ENCODE results near the gene GRM6. TPM values are rescaled to one million over a fixed set of nuclear protein-coding genes. Genes with fewer than 3 reads are reported as not detected.

The GRM6 gene
- total and polyA plus RNA-seq, 9 of the 15 experiments (the other 6 are each of a cell fraction or from before 2014, with no cell fraction given) = not detected

DNA sequence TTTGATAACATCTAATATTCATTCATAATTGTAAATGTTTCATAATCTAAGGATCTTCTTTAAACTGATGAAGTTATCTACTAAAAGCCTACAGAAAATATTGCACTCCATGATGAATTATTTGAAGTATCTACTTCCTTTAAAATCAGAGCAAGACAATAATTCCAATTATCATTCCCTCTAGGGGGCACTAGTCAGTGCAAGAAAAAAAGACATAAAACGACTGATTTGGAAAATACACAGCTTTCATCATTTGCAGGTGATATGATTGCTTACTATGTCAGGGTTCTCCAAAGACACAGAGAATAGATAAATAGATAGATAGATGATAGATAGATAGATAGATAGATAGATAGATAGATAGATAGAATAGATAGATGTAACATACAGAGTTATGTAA, 13.5 kb upstream of the GRM6 start:
- POLR2A ChIA-PET = no interaction called here
- intact Hi-C loops (cut with micrococcal nuclease) = no loop called here
- H3K4me2 ChIP-seq (ENCODE audit: insufficient read depth, low read length) = no peak overlapping the region
- no peaks in the 10 kb centered on the region for H3K9me3 ChIP-seq (replicated peaks; ENCODE audit: control insufficient read depth, insufficient read depth, low read depth, low read length)
- H3K9ac ChIP-seq (ENCODE audit: insufficient read depth in 1 of 2, low read depth in 2 of 2, low read length in 2 of 2) = no peak overlapping the region
- no peak overlapping the region for H3K4me3 ChIP-seq
- no peaks in the 10 kb centered on the region for H3K36me3 ChIP-seq (ENCODE audit: control insufficient read depth, insufficient read depth, low read length)
- no peak overlapping the region for H2AFZ ChIP-seq (ENCODE audit: low read depth, low read length)
- no peaks in the 10 kb centered on the region for H3K79me2 ChIP-seq (ENCODE audit: control insufficient read depth, insufficient read depth, low read length)
- DNase-seq (ENCODE audit: extremely low read depth in 1 of 4, low spot score in 3 of 4) = no peak
- TF ChIP-seq TEAD4 (IDR thresholded peaks at IDR 0.05; ENCODE audit: low read length) (no peak), TEAD4 (CRISPR knock-in tag; IDR thresholded peaks at IDR 0.05; ENCODE audit: borderline replicate concordance) (no peak), DACH1 (IDR thresholded peaks at IDR 0.05; ENCODE audit: partially characterized antibody) (peak; percentile 61)
- no peaks in the 10 kb centered on the region for H3K27me3 ChIP-seq (ENCODE audit: control insufficient read depth in 2 of 2, insufficient read depth in 2 of 2, low read length in 2 of 2)
- no peak for FAIRE-seq
- no TSS peak for BruUV-seq (replicated peaks)
- CTCF ChIA-PET (ENCODE audit: low intra/inter-chr PET ratio) = no interaction called here
- no peaks in the 10 kb centered on the region for H3K4me1 ChIP-seq (replicated peaks in 1 of 2; ENCODE audit: control insufficient read depth in 2 of 2, insufficient read depth in 2 of 2, low read length in 2 of 2)
- no peak for ATAC-seq
- no peaks in the 10 kb centered on the region for H4K20me1 ChIP-seq (replicated peaks; ENCODE audit: control insufficient read depth, insufficient read depth, low read length)
- in situ Hi-C loops (cut with MboI) = no loop called here
- WGBS (ENCODE audit: insufficient coverage, low coverage, missing lambda C conversion rate) = 0% methylated on average over 1 of the region's 1 CpG
- no peaks in the 10 kb centered on the region for H3K9me1 ChIP-seq (ENCODE audit: control insufficient read depth, insufficient read depth, low read length)
- H3K27ac ChIP-seq (ENCODE audit: extremely low read depth, low read depth, low read length) = no peak overlapping the region

DNA sequence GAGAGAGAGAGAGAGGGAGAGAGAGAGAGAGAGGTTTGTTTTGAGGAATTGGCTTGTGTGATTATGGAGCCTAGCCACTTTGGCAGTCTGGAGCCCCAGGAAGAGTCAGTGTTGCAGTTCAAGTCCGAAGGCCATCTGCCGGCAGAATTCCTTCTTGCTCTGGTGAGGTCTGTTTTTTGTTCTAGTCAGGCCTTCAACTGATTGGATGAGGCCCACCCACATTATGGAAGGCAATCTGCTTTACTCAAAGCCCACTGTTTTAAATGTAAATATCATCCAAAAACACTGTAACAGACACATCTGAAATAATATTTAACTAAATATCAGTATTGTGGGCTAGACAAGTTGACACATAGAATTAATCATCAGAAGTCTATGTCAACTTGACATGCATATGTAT, 11.4 kb upstream of the GRM6 start:
- ChIA-PET POLR2A (no interaction called here), CTCF (ENCODE audit: low intra/inter-chr PET ratio) (no interaction called here)
- 0% methylated on average over 2 of the region's 2 CpGs for WGBS (ENCODE audit: insufficient coverage, low coverage, missing lambda C conversion rate)
- Histone ChIP-seq H3K4me2 (ENCODE audit: insufficient read depth, low read length) (no peak overlapping the region), H3K4me1 (replicated peaks in 1 of 2; ENCODE audit: control insufficient read depth in 2 of 2, insufficient read depth in 2 of 2, low read length in 2 of 2) (no peaks in the 10 kb centered on the region), H3K9me3 (replicated peaks; ENCODE audit: control insufficient read depth, insufficient read depth, low read depth, low read length) (no peaks in the 10 kb centered on the region), H3K36me3 (ENCODE audit: control insufficient read depth, insufficient read depth, low read length) (no peaks in the 10 kb centered on the region), H3K27me3 (ENCODE audit: control insufficient read depth in 2 of 2, insufficient read depth in 2 of 2, low read length in 2 of 2) (no peaks in the 10 kb centered on the region), H2AFZ (ENCODE audit: low read depth, low read length) (no peak overlapping the region), H4K20me1 (replicated peaks; ENCODE audit: control insufficient read depth, insufficient read depth, low read length) (no peaks in the 10 kb centered on the region), H3K79me2 (ENCODE audit: control insufficient read depth, insufficient read depth, low read length) (no peaks in the 10 kb centered on the region), H3K4me3 (no peak overlapping the region), H3K9ac (ENCODE audit: insufficient read depth in 1 of 2, low read depth in 2 of 2, low read length in 2 of 2) (no peak overlapping the region), H3K9me1 (ENCODE audit: control insufficient read depth, insufficient read depth, low read length) (no peaks in the 10 kb centered on the region), H3K27ac (ENCODE audit: extremely low read depth, low read depth, low read length) (no peak overlapping the region)
- in situ Hi-C loops (cut with MboI) = no loop called here
- no peak for ATAC-seq
- DNase-seq (ENCODE audit: extremely low read depth in 1 of 4, low spot score in 3 of 4) = no peak
- intact Hi-C loops (cut with micrococcal nuclease) = no loop called here
- TF ChIP-seq CGGBP1 (CRISPR knock-in tag; IDR thresholded peaks at IDR 0.05) (no peak), ELF2 (CRISPR knock-in tag; IDR thresholded peaks at IDR 0.05) (no peak), ZNF23 (CRISPR knock-in tag; IDR thresholded peaks at IDR 0.05) (no peak), RCOR1 (IDR thresholded peaks at IDR 0.05; ENCODE audit: borderline replicate concordance in 1 of 2, low read depth in 2 of 2, low read length in 2 of 2) (no peak), ZNF134 (CRISPR knock-in tag; conservative IDR thresholded peaks at IDR 0.05) (peak; percentile 97), SP2 (IDR thresholded peaks at IDR 0.05; ENCODE audit: extremely low read depth, low read depth, low read length, poor library complexity, severe bottlenecking) (no peak), CC2D1A (IDR thresholded peaks at IDR 0.05) (no peak), HNRNPH1 (optimal IDR thresholded peaks at IDR 0.05; ENCODE audit: low read depth, low read length) (no peak)
- TF ChIP-seq, protein P1, sequence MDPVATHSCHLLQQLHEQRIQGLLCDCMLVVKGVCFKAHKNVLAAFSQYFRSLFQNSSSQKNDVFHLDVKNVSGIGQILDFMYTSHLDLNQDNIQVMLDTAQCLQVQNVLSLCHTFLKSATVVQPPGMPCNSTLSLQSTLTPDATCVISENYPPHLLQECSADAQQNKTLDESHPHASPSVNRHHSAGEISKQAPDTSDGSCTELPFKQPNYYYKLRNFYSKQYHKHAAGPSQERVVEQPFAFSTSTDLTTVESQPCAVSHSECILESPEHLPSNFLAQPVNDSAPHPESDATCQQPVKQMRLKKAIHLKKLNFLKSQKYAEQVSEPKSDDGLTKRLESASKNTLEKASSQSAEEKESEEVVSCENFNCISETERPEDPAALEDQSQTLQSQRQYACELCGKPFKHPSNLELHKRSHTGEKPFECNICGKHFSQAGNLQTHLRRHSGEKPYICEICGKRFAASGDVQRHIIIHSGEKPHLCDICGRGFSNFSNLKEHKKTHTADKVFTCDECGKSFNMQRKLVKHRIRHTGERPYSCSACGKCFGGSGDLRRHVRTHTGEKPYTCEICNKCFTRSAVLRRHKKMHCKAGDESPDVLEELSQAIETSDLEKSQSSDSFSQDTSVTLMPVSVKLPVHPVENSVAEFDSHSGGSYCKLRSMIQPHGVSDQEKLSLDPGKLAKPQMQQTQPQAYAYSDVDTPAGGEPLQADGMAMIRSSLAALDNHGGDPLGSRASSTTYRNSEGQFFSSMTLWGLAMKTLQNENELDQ (CRISPR knock-in tag; IDR thresholded peaks at IDR 0.05; ENCODE audit: borderline replicate concordance) = no peak
- BruUV-seq (replicated peaks) = no TSS peak
- FAIRE-seq = no peak

All from K562 (cell line).